HG03097 (cell line): ENCODE measurements around the gene FAM50B.

ENCODE experiments used
- ATAC-seq: cut with Tn5 transposase; IDR thresholded peaks from one replicate; pipeline ENCODE4 v1.9.1; 2021; ENCODE audit not compliant: unreplicated experiment, low FRiP score

Gene FAM50B

DNA sequence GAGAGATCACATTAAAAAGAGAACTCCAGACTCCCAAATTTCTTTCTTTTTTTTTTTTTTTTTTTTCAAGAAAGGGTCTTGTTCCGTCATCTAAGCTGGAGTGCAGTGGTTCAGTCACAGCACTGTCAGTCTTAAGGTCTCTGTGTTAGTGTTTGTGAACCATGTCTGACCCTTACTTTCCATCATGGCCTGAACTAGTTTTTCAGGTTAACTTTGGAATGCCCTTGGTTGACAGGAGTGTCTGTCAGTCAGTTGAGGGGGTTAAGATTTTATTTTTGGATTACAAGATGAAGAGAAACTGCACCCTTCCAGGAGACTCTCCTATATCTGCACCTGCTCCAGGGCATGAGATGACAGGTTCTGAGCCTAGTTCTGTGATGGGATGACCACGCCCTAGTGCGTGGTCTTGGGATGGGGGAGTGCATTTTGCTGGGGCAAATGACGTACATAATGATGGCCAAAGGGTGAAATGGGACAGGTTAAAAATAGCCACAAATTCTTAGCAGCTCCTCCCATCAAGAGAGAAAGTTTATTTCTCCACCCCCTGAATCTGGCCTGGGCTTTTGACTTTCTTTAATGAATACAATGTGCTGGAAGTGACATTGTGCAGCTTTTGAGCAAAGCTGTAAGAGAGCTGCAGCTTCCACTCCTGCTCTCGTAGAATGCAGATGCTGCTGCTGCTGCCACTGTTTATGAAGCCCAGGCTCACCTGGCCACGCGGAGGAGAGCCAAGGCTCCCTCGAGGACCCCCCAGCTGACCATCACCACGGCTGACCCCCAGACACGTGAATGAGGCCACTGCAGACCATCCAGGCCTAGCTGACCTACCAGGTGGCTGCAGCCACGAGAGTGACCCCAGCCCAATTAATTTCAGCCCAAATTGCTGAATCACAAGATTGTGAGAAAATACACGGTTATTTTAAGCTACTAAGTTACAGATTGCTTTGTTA is 29.7 kb upstream of the FAM50B start:
- no peak for ATAC-seq

DNA sequence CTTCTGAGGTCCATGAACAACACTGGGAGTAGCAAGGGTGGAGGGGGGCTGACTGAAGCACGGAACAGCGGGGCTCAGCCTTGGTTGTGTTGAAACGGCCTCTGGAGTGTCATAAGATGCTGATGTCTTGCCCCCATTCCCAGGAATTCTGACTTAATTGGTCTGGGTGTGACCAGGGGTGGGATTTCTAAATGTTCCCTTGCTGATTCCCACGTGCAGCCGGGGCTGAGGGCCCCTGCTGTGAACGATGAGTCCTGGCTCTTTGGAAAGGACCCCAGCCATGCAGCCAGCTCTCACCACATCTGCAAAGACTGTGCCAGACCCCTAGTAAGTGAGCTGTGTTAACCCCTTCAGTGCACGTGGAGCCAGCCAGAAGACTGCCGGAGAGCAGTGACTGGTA is 28.6 kb upstream of the FAM50B start:
- ATAC-seq: no peak

DNA sequence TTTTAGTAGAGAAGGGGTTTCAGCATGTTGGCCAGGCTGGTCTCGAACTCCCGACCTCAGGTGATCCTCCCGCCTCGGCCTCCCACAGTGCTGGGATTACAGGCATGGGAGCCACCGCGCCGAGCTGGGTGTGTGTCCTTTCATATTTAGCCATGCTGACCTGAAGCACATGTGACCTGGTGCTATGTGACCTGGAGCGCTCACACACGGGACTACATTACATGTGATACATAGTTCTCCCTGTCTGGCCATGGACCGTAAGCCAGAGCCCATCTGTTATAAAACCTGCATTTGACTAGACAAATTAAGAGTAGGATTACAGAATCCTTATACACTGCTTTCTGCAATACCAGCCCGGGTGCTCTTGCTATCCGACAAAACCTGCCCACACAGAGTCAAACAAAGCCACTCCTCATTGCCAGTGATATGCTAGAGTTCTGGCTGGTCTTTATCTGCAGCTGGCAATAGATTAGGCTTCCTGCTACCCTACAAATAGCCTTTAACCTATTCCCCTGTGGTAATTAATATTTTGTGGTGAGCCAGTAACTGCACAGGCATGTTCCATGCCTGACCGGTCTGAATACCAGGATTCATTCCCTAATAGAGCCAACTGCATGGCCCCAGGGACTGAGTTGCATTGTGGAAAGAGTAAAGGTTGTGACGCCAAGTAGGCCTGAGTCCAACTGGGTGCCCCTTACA is 26.3 kb upstream of the FAM50B start:
- ATAC-seq: no peak

- no peak for ATAC-seq
These were observed 25.5 kb upstream of the FAM50B start for GRCh38 chr6:3823671-3824070.

DNA sequence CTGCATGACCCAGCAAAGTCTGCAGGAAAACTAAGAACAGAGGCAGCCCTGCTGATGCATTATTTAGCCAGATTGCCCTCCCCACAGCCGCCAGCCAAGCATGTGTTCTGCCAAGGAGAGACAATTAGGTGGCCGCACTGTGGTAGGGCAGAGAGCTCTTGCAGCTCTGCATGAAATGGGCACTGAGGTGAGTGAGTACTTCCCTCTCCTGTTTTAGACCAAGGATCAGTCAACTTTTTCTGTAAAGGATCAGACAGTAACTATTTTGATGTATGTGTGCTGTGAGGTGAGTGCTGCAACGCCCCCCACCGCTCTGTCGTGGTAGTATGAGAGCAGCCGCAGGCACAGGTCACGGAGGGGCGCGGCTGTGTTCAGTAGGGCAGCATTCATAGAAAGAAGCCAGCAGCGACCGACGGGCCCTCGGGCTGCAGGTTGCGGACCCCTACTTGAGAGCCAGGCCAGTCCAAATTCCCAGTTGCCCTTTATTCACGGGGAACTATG is 23.8 kb upstream of the FAM50B start:
- ATAC-seq: no peak

- ATAC-seq: no peak
These were observed 23.2 kb upstream of the FAM50B start for GRCh38 chr6:3825851-3826581.

DNA sequence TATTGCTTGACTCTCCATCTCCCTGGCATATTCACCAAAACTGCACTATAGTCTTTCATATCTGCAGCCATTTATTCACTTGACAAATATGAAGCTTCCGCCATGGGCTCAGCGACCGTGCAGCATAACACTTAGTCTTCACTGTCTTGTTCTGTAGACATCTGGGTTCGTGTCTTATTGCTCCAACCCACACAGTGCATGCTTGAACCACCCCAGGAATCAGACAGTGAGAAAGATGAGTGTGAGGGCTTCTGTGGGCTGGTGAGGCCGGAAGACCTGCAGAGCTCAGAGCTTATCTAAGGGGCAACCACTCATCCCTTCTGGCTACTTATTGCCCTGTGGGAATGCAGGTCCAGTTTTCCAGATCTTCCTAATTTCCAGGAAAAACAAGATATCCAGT is 19.9 kb upstream of the FAM50B start:
- no peak for ATAC-seq

DNA sequence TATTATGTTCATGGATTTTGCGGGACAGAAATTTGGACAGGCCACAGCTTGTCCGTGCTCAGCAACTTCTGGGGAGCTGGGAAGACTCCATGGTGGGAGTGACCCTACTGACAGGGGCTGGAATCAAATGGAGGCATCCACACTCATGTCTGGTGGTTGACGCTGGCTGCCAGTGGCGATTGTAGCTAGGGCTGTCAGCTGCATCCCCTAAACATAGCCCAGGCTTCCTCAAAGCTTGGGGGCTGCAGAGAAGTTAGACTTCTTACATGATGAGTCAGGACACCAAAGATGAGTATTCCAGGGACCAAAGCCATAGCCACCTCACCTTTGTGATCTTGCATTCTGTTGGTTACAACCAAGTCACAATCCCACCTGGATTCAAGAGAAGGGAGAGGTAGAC is 18.4 kb upstream of the FAM50B start:
- no peak for ATAC-seq

GRCh38 chr6:3831761-3832530 is 17.2 kb upstream of the FAM50B start:
- ATAC-seq: no peak

DNA sequence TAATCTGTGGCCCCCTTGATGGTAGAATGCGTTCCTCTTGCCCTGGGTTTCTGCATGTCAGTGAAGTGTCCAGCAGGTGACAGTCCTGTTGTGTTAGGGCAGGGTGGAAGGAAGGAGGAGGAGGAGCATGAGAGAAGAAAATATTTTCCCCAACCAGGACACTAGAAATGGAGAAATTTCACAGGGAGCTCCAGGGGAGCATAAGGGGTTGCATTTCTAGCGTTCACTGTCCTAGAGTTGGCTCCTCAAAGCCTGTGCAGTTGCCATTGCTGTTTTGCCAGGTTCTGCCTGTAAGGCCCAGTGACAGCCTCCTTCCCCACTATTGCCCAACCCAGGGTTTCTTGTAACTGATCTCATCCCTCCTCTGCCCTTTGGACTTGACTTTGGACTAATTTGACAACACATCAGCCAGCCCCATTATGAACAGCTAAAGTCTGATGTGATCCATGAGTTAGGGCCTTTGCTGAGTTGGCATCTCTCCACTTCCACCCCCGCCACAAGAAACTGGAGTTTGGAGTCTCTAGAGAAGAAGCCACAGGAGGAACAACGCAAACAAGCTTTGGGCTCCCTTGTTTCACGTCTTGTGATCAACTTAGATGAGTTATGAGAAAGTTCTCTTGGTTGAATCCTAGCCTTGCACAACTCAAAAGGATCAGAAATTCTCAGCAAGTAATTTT is 14.0 kb upstream of the FAM50B start:
- no peak for ATAC-seq

DNA sequence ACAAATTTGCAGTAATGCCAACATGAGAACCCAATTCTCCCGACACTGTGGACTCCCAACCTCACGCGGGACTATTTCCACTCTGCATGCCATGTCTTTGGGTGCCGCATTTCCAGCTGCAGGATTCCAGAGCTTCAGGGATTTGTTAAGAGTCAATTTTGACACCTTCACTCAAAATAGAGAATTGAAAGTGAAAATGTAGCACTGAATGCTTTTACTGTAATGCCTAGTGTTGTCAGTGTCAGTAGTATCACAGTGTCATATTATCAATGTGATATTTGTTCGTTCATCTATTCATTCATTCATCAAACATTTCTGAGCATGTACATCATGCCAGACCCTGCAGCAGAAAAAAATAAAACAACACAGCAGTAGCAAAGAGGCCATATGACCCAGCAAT is 13.4 kb upstream of the FAM50B start:
- no peak for ATAC-seq

DNA sequence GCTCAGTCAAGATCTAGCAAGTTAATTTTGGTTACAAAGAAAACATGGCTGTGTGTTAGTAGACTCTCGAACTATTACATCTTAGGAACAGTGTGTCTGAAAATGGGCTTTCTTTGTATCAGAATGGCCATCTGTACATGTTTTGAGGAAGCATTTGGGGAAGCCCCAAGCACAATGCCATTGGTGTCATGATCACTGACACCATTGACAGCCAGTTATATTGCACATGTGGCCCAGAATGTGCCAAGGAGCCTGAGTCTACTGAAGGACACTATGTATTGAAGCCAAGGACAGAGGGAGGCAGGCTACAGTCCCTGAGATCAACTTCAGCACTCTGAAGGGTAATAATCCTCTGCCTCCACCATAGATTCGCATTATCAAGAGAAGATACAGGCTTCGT is 12.6 kb upstream of the FAM50B start:
- ATAC-seq: no peak

DNA sequence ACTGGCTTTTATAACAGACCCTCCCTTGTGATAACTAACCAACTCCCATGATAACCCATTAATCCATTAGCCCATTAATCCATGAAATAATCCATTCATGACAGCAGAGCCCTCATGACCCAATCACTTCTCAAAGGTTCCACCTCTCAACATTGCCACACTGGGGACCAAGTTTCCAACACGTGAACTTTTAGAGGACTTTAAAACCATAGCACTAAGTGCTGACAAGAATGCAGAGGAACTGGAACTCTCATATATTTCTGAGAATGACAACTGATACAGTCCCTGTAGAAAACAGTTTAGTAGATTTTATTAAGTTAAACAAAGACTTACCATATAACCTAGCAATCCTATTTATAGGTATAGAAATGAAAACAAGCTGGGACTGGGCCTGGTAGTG is 11.4 kb upstream of the FAM50B start:
- ATAC-seq: no peak

- no peak for ATAC-seq
These were observed 9.9 kb upstream of the FAM50B start for GRCh38 chr6:3838992-3839867.

- no peak for ATAC-seq
These were observed 8.1 kb upstream of the FAM50B start for GRCh38 chr6:3841066-3841454.

GRCh38 chr6:3841711-3842565 is 7.2 kb upstream of the FAM50B start:
- ATAC-seq: no peak

DNA sequence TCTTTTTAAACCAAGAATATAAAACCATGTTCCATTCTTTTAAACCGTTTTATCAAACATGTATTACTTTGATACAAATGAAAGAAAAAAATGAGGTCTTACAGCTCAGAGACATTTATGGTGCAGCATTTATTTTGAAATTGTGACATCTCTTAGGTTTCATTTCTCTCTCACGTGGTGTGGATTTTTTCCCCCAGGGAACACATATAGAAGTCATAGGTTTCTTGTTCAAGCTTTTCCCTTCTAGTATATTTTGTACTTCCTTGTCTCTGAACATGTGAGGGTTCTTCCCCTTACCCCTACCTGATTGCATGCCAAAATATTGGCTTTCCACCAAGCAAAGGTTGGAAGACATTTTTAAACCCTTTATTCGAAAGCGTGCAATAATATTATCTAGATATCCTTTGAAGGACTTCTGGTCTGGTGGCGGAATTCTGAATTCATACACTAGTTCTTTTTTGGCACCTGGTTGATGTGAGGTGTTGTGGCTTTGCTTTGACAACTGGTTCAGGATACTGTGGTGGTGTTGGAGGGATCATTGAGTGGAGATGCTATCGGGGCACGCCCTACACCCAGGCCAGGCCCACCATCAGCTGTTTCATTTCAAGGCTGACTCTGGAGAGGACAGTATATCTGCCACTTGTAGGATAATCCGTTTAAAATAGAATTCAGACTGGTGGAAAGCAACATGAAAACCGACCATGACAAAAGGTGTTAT is 5.6 kb upstream of the FAM50B start:
- no peak for ATAC-seq
